Testis (tissue), 3 donors: ENCODE data around the gene LRRN4CL. TPM values are rescaled to one million over a fixed set of nuclear protein-coding genes. Genes with fewer than 3 reads are reported as not detected.

Experiments used
- DNase-seq: peaks from one replicate; pipeline ENCODE4 v3.0.0-alpha.2; 2019
- H3K27ac ChIP-seq, 2 donors: fragments of 200-600 bp; sonication (generic); one replicate each; pipeline ENCODE4 v1.5.1; 2019
- H3K27me3 ChIP-seq: fragments of 200-600 bp; sonication (generic); one replicate; pipeline ENCODE4 v1.5.1; 2019
- H3K36me3 ChIP-seq: fragments of 200-600 bp; sonication (generic); one replicate; pipeline ENCODE4 v1.5.1; 2017; ENCODE audit warnings: low read depth; ENCODE audit errors: missing control alignments
- H3K4me1 ChIP-seq: fragments of 200-600 bp; sonication (generic); one replicate; pipeline ENCODE4 v1.5.1; 2019
- H3K4me3 ChIP-seq, 2 donors: fragments of 200-600 bp; sonication (generic); one replicate each; pipeline ENCODE4 v1.5.1; 2017 to 2019
- H3K9me3 ChIP-seq: fragments of 200-600 bp; sonication (generic); one replicate; pipeline ENCODE4 v1.5.1; 2017
- POLR2A ChIP-seq: fragments of 450-650 bp; IDR thresholded peaks from one replicate; pipeline ENCODE4 v1.6.1; 2017; ENCODE audit warnings: antibody characterized with exemption, mild to moderate bottlenecking, moderate library complexity
- WGBS, 2 donors: methylation state at CpG; one replicate each; pipeline ENCODE4 v1.1.5; 2018; 5-methylcytosine and 5-hydroxymethylcytosine counted together
- intact Hi-C: fragments of 100-400 bp; cut with DNase I; formaldehyde crosslinking; loops from one replicate; pipeline ENCODE4 v1.15.1; 2023; ENCODE audit warnings: low total_unique reads
- polyA plus RNA-seq: library from polyadenylated mRNA; stranded (reverse); fragments of 350-450 nt; fragmentation: Illumina TruSeq; extraction: RNeasy Lipid Tissue Mini Kit (QIAGEN cat#74804); gene quantifications from one replicate; pipeline ENCODE4 v1.2.3, GENCODE V29; 2014; ENCODE audit warnings: low read depth, low replicate concordance; ENCODE audit not compliant: insufficient read depth
- total RNA-seq, 2 donors: library from RNA; depleted of rRNA; stranded (reverse); fragments of >200 nt; gene quantifications; one replicate each; pipeline ENCODE4 v1.2.3, GENCODE V29; 2016
- TF ChIP-seq, protein P1 (sequence below), 3 experiments: fragments of 450-650 bp in 2 of 3; fragments of 200-600 bp in 1 of 3; sonication (generic) in 1 of 3; IDR thresholded peaks; one replicate each; pipeline ENCODE4 v1.5.1; 2016 to 2019; ENCODE audit warnings: antibody characterized with exemption in 3 of 3, mild to moderate bottlenecking in 2 of 3, moderate library complexity in 1 of 3

The LRRN4CL gene
- total and polyA plus RNA-seq, 3 donors from 2014 or later: 4.7 to 5.6 (median 5.0) TPM

DNA sequence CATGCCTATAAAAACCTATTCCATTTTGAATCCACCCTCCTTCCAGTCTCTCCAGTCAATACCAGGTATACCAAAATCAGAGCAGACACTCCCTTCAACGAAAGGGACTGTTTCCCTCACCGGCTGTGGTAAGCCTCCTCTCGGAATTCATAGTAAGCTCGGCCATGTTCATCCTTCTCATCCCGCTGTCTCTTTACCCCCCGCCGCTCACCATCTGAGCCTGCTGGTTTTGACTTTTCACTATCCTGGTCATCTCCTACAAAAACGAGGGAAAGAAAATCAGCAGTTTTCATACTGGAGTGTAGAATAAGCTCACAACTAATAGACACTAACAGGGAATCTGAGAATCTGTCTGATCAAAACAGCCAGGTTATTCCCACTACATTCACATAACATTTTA is 34.8 kb upstream of the LRRN4CL start:
- TF ChIP-seq POLR2A: no peak
- TF ChIP-seq, protein P1, sequence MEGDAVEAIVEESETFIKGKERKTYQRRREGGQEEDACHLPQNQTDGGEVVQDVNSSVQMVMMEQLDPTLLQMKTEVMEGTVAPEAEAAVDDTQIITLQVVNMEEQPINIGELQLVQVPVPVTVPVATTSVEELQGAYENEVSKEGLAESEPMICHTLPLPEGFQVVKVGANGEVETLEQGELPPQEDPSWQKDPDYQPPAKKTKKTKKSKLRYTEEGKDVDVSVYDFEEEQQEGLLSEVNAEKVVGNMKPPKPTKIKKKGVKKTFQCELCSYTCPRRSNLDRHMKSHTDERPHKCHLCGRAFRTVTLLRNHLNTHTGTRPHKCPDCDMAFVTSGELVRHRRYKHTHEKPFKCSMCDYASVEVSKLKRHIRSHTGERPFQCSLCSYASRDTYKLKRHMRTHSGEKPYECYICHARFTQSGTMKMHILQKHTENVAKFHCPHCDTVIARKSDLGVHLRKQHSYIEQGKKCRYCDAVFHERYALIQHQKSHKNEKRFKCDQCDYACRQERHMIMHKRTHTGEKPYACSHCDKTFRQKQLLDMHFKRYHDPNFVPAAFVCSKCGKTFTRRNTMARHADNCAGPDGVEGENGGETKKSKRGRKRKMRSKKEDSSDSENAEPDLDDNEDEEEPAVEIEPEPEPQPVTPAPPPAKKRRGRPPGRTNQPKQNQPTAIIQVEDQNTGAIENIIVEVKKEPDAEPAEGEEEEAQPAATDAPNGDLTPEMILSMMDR (IDR thresholded peaks at IDR 0.05): no peak
- H3K9me3 ChIP-seq: no peaks in the 10 kb centered on the region
- H3K27me3 ChIP-seq: no peaks in the 10 kb centered on the region
- H3K27ac ChIP-seq: no peak overlapping the region
- no peak for DNase-seq
- no peaks in the 10 kb centered on the region for H3K36me3 ChIP-seq
- intact Hi-C loops: no loop called here
- 34 to 50% methylated on average over 8 of the region's 8 CpGs for WGBS, 2 donors
- H3K4me3 ChIP-seq: no peak overlapping the region
- H3K4me1 ChIP-seq: peaks cover 12% of the 10 kb centered on the region

DNA sequence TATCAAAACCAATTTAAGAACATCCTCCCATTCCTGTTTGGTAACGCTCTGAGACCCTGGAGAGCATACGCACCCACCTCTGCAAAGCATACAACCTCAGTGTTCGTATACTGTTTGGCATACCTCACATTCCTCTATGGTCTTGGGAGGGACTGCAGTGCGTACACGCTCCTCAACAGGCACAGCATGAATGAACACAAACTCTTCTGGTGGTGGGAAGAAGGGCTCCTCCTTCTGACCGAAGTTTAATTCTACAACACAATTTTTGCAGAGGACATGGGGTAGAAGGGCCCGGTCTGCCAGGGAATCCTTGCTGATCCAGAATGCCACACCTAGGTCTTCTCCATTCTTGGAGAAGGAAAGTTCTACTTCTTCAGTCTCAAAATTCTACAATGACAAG is 32.7 kb upstream of the LRRN4CL start:
- WGBS, 2 donors: 77 to 85% methylated on average over 7 of the region's 7 CpGs
- no peak overlapping the region for H3K4me3 ChIP-seq
- intact Hi-C loops: no loop called here
- no peaks in the 10 kb centered on the region for H3K9me3 ChIP-seq
- no peaks in the 10 kb centered on the region for H3K36me3 ChIP-seq
- H3K27ac ChIP-seq: no peak overlapping the region
- H3K4me1 ChIP-seq: peaks cover 12% of the 10 kb centered on the region
- no peak for DNase-seq
- TF ChIP-seq, protein P1 (IDR thresholded peaks at IDR 0.05): no peak
- no peaks in the 10 kb centered on the region for H3K27me3 ChIP-seq

DNA sequence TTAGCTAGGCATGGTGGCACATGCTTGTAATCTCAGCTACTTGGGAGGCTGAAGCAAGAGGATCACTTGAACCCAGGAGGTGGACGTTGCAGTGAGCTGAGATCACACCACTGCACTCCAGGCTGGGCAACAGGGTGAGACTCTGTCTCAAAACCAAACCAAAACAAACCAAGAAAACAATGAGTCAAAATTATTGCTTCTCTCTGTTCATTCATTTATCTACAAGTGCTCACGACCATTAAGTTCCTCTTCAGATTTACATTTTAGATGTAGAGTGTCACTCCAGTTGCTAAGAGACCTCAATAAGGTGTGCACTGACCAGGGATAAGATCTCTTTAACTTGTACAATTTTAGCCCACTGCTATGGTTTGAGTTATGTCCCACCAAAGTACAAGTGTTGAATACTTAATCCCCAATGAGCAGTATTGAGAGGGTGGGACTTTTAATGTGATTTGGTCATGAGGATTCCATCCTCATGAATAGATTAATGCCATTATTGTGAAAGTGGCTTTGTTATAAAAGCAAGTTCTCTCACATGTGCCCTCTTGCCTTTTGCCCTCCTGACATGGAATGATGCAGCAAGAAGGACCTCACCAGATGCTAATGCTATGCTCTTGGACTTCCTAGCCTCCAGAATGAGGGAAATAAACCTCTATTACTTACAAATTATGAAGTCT is 30.1 kb upstream of the LRRN4CL start:
- TF ChIP-seq POLR2A: no peak
- TF ChIP-seq, protein P1 (IDR thresholded peaks at IDR 0.05): no peak
- Histone ChIP-seq H3K27ac (no peak overlapping the region), H3K27me3 (no peaks in the 10 kb centered on the region), H3K4me3 (no peak overlapping the region), H3K36me3 (no peaks in the 10 kb centered on the region), H3K9me3 (no peaks in the 10 kb centered on the region), H3K4me1 (no peaks in the 10 kb centered on the region)
- intact Hi-C loops: no loop called here
- 87 to 88% methylated on average over 2 of the region's 2 CpGs for WGBS, 2 donors
- no peak for DNase-seq

DNA sequence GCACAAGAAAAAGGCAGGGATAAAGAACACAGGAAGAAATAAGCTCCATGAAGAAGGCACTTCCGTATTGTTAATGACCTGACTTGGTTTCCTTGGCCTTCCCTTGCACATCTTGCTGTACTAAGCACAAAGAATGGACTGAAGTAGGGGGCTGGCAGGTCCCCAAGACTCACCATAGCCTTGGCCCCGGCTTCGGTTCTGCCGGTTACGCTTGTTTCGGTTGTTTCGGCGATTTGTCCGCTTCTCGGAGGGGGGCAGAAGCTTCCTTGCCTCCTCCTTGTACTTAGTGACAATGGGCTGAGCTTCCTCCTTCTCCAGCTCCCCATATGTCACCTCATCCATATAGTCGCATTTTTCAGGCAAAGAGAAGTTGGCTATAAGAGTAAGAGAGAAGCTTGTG is 27.5 kb upstream of the LRRN4CL start:
- no peaks in the 10 kb centered on the region for H3K4me1 ChIP-seq
- H3K4me3 ChIP-seq: no peak overlapping the region
- peak overlapping the region in 1 of 2 donors; percentile 8 for H3K27ac ChIP-seq
- intact Hi-C loops: no loop called here
- 75 to 83% methylated on average over 11 of the region's 11 CpGs for WGBS, 2 donors
- no peaks in the 10 kb centered on the region for H3K36me3 ChIP-seq
- H3K27me3 ChIP-seq: no peaks in the 10 kb centered on the region
- no peaks in the 10 kb centered on the region for H3K9me3 ChIP-seq
- DNase-seq: no peak
- no peak for TF ChIP-seq POLR2A
- TF ChIP-seq, protein P1 (IDR thresholded peaks at IDR 0.05): no peak

DNA sequence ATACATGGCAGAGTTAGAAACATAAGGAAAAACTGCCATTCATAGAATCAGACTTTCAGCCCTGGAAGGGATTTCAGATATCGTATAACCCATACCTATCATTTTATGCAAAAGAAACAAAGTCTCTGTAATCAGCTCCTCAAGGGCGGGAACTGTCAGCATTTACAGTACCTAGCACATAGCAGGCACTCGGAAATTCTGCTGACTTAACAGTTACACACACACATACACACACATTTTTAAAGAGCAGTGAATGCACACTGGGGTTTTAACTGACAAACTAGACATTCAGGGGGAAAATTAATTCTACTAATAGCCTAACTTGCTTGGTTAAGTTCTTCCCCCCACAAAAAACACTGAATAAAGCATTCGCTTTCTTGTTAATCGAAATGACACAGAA is 26.9 kb upstream of the LRRN4CL start:
- no peak for DNase-seq
- 66 to 79% methylated on average over 5 of the region's 5 CpGs for WGBS, 2 donors
- H3K4me3 ChIP-seq: no peak overlapping the region
- H3K9me3 ChIP-seq: no peaks in the 10 kb centered on the region
- TF ChIP-seq POLR2A: no peak
- TF ChIP-seq, protein P1 (IDR thresholded peaks at IDR 0.05): no peak
- H3K27me3 ChIP-seq: no peaks in the 10 kb centered on the region
- H3K27ac ChIP-seq: peak overlapping the region in 1 of 2 donors; percentile 8
- no peaks in the 10 kb centered on the region for H3K4me1 ChIP-seq
- H3K36me3 ChIP-seq: no peaks in the 10 kb centered on the region
- intact Hi-C loops: no loop called here
